Fibroblast of upper back skin (primary cell): ENCODE measurements around the gene TMEM151A.
"Not testable (repeated sequence)": the region's sequence is repeated elsewhere in the genome, so short reads cannot be mapped to it uniquely, and the experiment has no call there.

Source experiments
- DNase-seq: peaks from one replicate; pipeline ENCODE4 v3.0.0-alpha.2; 2013

The TMEM151A gene

DNA sequence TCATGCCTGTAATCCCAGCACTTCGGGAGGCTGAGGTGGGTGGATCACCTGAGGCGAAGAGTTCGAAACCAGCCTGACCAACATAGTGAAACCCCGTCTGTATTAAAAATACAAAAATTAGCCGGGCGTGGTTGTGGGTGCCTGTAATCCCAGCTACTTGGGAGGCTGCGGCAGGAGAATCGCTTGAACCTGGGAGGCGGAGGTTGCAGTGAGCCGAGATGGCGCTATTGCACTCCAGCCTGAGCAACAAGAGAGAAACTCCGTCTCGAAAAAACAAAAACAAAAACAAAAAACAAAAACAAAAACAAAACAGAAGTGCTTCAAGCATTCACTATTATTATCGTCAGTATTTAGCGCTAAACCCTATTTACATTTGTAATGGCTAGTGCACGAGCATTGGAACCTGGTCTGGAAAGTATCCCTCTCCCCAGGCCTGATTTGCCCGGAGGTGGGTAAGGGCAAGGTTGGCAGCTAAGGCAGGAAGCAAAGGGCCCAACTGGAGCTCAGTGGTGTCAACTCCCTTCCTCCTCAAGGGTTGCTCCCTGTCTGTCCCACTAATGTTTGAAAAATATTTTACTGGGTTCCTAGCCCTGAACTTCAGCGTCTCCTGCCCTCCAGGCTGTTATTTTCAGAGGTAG lies 19.2 kb downstream of the TMEM151A start:
- DNase-seq, result not testable (repeated sequence)

DNA sequence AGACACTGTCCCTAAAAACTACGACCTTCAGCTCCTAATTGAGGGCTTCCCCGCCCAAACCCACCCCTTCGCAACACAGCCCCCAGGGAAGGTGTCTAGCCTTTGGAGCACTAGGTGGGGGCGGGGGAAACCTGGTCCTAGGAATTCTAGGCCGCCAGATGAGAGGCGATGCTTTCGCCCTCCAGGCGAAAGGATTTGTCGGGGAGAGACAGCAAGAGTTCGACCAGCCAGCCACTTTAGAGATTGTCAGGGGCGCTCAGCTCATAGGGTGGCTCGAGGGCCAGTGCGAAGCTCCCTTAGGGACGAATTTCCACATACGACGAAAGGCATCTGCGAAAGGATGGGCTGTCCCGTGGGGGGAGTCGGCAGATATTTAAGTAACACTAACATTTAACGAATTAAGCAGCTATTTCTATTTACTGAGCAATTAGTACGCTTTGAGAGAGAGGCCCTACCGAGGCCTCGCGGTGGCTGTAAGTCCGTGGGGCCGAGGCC lies 19.8 kb downstream of the TMEM151A start:
- DNase-seq, result no peak

DNA sequence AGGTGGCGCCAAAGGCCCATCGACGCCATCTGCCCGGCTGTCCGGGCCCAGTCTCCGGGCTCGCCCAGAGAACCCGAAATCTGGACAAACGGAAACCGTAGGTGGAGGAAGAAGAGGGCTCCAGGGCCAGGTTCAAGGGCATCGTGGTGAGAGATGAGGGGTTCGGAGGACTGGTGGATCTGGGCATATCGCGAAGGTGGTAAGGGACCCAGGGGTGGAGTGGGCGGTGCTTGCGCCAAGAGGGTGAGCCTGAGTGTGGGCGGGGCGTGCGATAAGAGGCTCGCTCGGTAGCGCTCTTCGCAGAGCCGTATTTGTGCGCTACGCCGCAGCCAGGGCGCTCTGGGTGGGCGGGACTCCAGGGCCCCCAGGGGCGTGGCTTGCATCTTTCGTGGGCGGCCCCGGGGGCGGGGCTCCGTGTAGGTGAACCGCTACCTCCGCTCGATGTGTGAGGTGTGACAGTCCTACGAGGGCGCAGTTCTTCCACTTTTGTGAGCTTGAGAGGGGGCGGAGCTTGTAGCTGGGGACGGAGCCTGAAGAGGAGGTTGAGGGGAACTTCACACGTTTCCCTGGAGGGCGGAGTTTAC lies 20.4 kb downstream of the TMEM151A start:
- peak; percentile 90 for DNase-seq

DNA sequence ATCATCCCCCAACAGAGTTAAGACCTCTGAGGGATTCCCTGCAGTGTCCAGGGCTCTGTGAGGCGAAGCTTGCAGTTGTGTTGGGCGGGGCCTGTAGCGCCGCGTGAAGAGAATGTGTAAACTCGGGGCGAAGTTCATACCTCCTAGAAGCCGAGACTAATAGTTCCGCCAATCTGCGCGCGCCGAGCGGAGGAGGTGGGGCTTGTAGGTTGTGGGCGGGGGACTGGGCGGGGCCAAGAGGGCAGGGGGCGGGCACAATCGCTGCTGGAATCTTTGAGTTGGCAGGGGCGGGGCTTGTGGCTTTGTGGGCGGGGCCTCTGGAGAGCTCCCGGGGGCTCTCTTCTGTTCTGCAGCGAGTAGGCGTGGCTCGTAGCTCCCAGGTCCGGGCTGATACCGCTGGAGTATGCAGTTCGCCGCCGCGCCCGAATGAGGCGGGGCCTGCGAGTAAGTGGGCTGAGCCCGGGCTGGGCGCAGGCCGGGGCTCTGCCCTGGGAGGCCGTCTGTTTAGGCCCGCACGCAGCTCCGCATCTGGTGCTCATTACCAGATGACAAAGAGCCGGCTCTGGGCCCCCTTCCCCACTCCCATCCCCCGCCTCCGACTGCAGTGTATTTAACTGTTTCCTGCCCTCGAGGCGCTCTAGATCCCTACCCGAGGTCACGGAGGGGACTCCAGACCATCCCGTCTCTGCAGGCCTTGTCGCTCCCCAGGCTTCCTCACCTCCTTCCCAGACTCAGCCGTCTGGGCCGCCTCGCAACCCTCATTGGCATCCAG lies 21.0 kb downstream of the TMEM151A start:
- DNase-seq, result peak; percentile 100

DNA sequence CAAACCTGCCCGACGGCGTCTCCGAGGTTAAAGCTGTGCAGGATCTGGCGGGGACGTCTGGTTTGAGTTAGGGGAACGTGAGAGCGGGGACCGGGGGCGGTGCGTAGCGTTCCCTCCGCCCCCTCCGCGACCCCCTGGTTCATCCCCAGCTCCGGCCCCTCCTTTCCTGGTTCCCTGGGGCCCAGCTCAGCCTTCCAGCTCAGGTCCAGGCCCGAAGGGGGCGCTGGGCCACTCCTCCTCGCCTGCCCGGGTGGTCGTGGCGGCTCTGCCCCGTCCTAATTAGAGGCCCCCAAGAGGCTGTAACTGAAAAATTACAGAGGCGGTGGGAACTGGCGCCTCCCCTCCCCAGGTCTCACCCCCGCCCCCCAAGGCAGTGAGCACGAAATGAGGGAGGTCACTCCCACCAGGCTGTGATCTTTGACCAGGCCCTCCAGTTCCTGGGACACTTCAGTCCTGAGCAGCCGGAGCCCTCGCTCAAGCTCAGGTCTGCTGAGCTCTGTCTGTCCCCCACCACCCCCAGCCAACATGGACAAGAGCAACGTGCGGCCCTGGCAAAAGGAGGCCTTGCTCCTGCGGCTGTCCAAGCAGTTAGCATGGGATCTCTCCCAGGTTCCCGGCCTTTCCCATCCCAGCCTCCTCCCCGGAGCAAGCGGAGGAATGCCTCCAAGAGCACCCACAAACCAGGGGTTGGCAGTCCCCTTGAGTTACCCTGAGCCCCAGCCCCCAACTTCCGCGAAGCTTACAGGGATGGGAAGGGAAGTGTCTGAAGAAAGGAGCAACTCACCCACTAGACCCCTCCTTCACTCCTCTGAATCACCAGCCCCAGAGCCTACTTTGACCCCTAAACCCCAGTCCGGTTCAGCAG lies 21.9 kb downstream of the TMEM151A start:
- no peak for DNase-seq

DNA sequence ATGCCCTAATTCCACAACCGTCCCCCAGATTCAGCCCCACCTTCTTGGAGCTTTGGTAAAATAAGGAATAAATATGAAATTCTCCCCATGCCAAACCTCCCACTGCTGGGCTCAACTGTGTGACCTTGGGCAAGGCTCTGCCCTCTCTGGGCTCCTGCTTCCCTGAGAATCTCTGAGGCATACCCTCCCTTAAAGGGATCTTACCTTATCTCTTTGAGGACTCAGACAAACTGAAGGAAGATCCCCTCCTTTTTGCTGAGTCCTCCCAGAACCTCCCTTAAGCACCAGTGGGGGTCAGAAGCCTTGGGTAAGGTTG lies 22.4 kb downstream of the TMEM151A start:
- no peak for DNase-seq

DNA sequence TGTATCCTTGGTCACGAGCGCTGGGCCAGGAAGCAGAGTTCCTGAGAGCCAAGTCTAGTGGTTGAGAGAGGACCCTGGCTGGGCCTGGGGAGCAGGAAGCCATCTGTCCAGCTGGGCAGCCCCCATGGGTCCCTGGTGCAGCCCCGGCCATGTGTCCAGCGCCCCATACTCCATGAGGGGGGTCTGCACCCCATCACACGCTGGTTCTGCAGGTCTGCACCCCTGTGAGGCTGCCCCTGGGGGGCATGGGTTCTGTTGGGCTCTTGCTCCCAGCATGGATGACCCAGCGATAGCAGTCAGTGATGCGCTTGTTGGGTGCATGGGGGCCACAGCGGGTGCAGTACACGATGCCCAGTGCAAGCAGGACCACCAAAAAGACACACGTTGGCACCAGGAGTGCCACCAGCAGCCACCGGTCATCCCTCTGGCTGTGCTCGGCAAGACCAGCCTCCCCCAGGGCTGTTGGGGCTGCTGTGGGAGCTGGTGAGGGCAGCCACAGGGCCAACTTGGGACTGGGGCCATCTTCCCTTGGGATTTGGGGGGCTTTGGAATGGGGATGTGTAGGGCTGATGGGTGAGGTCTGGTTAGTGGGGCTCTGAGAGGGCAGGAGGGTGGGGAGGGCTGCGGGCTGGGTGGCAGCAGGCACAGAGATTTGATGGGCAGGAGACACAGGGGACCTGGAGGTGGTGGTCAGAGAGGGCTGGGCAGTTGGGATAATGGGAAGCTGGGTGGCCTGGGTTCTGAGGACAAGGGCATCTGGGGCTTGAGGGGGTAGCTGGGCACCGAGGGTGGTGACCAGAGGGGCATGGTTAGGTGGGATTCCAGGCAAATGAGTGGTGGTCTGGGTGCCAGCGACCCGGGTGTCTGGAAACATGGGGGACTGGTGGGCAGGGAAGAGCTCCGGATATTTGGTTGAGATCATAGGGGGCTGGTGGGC lies 23.1 kb downstream of the TMEM151A start:
- no peak for DNase-seq

DNA sequence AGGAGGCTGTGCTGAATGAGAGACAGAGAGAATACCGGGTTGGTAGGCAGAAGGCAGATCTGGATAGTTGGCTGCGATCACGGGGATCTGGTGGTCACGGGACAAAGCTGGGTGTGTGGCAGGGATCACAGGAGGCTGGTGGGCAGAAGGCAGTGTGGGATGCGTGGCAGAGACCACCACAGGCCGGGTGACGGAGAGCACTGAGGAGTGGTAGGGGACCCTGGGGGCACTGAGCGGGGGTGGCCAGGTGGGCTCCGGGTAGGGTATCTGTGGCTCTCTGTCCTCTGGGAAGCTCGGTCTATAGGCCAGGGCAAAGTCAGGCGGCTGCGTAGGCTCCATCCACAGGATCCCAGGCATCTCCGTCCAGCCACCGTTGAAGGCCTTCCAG lies 23.8 kb downstream of the TMEM151A start:
- no peak for DNase-seq

DNA sequence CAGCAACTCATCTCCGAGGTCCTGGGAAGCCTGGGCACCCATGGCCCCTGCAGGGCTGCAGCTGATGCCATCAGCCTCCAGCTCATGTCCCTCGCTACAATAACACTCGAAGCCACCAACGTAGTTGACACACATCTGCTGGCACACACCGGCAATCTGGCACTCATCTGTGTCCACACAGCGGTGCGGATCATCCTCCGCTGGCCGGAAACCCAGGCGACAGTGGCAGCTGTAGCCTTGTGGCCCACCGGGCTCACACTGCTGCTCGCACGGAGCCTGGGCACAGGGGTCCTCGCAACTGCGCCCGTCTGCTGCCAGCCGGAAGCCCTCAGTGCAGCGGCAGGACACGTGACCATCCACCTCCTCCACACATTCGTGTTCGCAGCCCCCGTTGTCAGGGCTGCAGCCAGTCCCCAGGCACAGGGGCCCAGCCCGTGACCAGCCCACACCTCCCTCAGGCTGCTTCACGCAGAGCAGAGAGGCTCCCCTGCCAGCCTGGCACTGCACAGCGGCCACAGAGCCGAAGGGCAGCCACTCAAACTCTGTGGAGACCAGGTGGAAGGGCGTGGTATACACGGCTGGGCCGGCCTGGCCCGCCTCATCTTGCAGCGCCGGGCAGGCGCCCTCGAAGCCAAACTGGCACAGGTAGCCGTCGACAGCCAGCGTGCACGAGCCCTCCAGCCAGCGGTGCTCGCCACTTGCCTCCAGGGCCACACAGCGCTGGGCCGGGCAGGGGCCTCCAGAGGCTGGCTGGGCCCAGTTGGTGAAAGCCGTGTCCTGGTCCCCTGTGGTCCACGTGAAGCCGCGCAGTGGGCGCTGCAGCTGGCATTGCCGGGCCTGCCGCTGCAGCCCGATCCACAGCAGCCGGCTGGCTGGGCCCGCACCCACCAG lies 24.5 kb downstream of the TMEM151A start:
- no peak for DNase-seq

DNA sequence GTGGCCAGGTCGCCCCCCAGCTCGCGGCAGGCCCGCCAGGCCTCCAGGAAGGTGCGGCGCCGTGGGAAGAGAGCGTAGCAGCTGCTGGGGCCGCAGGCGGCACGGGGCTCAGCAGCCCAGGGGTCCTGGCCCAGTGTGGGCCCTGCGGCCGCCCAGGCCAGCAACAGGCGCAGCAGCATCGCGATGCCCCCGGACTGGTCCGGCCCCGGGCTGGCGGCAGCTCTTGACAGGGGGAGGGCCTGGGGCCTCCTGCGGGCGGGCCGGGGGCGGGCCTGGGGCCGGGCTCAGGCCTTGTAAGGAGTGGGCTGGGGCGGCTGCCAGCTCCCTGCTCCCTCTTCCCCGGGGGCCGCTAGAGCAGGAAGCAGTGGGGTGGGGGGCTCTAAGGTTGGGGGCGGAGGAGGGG lies 25.2 kb downstream of the TMEM151A start, which contains the start of gene CD248:
Gene CD248, minus strand, starts transcription at position 196 of the 403 bp plus-strand sequence. Its CDS starts 17 bp downstream, at position 179.
- DNase-seq, result peak; percentile 93

DNA sequence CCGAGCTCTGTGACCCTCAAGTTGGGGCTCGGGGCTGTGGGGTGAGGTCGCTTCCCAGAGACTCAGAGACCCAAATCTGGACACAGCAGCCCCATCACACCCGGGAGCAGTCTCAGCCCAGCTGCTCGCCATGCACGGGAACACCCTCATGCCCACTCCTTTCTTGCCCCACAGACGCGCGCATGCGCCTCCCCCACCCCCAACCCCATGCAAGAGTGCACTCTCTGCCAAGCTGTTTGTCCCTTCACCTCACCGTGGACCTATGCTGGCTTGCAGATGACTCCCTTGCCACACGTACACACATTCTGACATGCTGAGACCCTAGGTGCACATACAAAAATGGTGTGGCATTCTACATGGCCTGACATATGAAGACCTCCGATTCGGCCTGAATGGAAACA lies 25.6 kb downstream of the TMEM151A start:
- peak; percentile 82 for DNase-seq

DNA sequence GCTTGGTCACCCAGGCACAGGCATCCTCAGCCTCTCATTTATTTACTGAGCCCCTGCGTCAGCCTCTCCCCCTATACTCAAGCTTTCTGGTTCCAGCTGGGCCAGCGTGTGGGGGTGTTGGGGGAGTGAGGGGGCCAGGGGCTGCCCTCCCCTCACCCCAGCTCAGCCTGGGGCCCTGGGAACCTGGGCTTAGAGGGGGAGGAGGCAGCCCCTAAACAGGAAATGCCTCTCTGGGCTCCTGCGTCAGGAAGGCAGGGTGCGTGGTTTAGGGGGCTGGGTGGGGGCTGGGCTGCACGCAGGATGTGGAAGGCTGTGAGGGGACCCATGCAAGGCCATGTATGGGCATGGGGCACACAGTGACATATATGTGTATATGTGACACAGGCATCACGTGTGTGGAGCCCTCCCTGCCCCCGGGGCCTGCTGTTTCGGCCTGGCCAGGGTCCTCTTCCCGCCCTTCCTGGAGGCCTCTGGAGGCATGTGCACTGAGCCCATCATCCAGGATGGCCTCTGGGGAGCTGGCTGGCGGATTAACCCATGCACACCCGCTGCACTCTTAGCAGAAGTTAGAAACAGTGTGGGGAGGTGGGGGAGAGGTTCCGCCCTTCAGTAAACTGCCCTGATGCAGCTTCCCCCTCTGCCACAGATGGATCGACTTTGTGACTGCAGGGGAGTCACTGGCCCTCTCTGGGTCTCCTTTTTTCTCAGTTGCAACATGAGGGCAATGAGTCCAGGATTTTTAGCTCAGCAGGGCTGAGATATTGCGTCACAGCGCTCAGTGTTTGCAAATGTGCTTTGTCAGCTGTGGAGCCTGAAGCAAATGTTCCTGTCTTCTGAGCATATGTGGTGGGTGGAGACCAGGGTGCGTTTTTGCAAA lies 26.3 kb downstream of the TMEM151A start:
- DNase-seq, result peak; percentile 91

DNA sequence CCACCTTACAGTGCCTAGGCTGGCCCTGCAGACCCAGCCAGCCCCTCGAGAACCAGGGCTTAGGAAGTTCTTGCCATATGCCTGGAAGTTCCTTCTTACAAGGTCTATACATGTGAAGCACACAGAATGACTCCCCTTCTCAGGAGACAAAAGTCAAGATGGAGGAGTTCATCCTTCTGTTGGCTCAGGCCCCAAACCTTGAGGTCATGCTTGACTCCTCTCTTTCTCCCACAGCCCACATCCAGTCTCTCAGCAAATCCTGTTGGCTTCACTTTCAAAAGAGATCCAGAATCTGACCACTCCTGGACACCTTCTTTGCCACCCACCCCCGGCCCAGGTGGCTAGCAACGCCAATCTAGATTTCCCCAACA lies 26.9 kb downstream of the TMEM151A start:
- DNase-seq, result peak; percentile 63

DNA sequence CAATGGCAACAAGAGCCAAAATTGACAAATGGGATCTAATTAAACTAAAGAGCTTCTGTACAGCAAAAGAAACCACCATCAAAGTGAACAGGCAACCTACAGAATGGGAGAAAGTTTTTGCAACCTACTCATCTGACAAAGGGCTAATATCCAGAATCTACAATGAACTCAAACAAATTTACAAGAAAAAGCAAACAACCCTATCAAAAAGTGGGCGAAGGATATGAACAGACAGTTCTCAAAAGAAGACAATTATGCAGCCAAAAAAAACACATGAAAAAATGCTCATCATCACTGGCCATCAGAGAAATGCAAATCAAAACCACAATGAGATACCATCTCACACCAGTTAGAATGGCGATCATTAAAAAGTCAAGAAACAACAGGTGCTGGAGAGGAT lies 28.6 kb downstream of the TMEM151A start:
- not testable (repeated sequence) for DNase-seq

DNA sequence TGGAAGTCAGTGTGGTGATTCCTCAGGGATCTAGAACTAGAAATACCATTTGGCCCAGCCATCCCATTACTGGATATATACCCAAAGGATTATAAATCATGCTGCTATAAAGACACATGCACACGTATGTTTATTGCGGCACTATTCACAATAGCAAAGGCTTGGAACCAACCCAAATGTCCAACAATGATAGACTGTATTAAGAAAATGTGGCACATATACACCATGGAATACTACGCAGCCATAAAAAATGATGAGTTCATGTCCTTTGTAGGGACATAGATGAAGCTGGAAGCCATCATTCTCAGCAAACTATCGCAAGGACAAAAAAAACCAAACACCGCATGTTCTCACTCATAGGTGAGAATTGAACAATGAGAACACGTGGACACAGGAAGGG lies 29.1 kb downstream of the TMEM151A start:
- DNase-seq, result not testable (repeated sequence)

DNA sequence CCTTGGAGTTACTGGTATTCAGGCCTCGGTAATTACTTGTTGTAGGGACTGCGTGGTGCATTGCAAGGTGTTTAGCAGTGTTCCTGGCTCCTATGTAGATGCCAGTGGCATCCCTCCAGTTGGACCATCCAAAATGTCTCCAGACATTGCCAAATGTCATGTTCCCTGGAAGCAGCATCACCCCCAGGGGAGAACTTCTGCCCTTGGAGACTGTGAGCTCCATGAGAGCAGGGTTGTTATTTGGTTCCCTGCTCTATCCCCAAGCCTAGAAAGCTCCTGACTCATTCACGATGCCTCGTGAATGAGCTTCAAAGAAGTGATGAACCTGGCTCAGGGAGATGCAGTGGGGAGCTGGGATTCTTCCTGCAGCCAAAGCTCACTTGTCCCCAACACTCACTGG lies 29.9 kb downstream of the TMEM151A start:
- DNase-seq, result no peak

DNA sequence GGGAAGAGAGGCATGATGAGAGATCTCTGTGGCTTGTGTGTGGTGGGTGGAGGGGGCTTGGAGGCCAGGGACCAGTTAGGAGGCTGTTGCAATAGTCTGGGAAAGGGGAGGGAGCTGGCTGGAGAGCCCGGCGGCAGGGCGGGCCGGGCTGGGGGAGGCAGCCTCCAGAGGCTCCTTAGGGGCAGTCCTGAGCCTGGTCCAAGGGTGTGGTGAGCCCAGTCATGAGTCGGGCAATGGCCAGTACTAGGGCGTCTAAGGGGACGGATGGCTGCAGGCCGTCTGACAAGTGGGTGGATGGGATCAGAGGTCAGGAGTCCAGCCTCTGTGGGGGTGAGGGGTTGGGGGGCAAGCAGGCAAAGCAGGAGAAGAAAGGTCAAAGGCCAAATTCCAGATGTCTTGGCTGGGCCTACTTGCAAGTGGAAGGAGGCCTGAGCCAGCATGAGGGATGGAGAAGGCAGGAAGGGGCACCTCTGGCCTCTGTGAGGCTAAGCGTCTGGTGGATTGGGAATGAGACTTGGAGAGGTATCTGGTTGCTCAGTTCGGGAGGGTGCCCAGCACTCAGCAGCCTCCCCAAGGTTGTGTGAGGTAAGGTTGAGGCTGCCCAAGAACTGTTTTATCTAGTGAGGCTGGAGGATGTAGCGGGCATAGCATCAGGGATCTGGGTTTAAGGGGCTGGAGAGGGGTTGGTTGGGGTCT lies 31.2 kb downstream of the TMEM151A start:
- DNase-seq, result peak; percentile 50

DNA sequence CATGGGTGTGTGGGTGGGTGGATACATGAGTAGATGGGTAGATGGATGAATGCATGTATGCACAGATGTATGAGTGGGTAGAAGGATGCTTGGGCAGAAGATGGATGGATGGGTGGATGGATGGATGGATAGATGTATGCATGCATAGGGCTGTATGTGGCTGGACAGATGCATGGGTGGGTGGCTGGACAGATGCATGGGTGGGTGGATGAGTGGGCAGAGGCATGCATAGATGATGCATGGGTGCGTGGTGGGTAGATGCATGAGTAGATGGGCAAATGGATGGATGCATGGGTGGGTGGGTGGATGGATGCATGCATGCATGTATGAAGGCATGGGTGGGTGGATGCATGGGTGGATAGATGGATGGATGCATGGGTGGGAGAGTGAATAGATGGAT lies 32.0 kb downstream of the TMEM151A start:
- no peak for DNase-seq

DNA sequence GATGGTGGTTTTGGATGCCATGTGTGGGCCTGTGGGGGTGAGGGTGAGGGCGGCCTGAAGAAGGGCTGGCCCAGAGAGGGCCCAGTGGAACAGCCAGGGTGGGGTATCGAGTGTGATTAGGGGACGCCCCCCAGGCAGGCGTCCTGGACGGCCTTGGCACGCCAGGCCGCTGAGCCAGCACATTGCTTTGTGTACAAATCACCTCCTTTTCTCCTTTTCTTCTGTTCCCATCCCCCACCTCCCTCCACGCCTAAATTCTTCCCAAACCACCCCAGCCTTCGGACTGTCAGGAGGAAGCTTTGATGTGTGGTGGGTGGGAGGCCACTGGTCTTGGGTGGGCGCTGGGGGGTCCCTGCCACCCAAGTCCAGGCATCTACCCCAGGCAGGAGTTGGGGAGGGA lies 33.0 kb downstream of the TMEM151A start:
- peak; percentile 80 for DNase-seq
